ENCODE data around the gene RABEP2. TPM values are rescaled to one million over a fixed set of nuclear protein-coding genes. Genes with fewer than 3 reads are reported as not detected.
A peak's percentile ranks its signal among the peaks of the same experiment; 100 is the strongest.
"Not testable (repeated sequence)": the region's sequence is repeated elsewhere in the genome, so short reads cannot be mapped to it uniquely, and the experiment has no call there.

Gene RABEP2, protein sequence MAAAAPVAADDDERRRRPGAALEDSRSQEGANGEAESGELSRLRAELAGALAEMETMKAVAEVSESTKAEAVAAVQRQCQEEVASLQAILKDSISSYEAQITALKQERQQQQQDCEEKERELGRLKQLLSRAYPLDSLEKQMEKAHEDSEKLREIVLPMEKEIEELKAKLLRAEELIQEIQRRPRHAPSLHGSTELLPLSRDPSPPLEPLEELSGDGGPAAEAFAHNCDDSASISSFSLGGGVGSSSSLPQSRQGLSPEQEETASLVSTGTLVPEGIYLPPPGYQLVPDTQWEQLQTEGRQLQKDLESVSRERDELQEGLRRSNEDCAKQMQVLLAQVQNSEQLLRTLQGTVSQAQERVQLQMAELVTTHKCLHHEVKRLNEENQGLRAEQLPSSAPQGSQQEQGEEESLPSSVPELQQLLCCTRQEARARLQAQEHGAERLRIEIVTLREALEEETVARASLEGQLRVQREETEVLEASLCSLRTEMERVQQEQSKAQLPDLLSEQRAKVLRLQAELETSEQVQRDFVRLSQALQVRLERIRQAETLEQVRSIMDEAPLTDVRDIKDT
- total RNA-seq (2014; rRNA removed; shearing (Covaris generic)), result 47.3 and 59.1 TPM in 2 replicates

DNA sequence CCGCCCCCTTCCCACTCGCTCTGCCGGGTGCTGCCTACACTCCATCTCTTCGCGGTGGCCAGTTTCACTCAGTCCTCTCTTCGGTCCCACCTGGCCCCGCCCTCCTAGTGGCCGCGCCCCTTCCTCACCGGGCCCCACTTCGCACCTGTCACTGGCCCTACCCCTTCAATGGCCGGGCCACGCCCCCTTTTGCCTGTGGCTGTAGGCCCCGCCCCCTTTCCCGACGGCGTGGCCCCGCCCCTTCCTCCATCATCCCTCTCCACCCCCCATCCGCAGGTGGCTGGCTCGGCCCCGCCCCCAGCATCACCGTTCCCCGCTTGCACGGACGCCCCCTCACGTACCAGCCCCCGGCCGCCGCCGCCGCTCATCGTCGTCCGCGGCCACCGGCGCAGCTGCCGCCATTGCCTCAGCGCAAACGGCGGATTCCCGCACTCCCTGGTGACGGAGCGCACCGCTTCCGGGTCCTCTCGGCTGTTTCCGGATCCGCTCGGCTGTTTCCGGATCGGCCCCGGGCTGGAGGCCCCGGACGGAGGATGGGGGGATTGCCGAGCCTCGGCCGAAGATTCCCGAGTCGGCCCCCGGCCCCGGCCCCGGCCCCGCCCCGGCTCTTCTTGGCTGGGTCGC is at the start of gene RABEP2:
RABEP2 (minus strand) TSS at position 477 of the 624 bp plus-strand sequence; CDS start at position 402, 75 bp downstream.
- DNase-seq (ENCODE audit: low spot score), result peak; percentile 99

DNA sequence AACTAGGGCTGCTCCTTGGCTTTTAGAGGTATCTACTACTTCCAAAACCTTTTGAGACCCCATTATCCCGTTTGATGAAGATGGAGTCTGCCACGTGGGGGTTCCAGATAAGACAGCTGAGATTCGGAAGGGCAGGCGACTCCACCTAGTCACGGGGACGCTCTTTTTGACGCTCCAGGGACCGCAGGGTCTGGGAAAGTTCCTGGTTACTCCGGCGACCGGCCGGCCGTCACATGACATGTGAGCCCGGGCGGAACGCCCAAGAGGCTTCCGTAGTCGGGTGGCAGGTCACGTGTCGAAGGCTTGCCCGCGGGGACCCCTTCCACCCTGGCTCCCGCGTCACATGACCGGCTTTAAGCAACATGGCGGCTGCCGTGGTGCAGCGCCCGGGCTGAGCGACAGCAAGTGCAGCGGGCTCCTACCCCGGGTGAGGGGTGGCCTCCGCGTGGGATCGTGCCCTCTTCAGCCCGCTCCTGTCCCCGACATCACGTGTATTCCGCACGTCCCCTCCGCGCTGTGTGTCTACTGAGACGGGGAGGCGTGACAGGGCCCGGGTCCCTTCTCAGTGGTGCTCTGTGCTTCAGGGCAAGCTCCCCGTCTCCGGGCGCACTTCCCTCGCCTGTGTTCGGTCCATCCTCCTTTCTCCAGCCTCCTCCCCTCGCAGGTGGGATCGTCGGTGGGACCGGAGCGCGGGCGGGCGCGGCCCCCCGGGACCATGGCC is 49.6 kb upstream of the RABEP2 start, which contains the start of gene SPNS1:
SPNS1 (plus strand) TSS at position 342 of the 721 bp plus-strand sequence; CDS start at position 716, 374 bp downstream.
- peak; percentile 93 for DNase-seq (ENCODE audit: low spot score)

DNA sequence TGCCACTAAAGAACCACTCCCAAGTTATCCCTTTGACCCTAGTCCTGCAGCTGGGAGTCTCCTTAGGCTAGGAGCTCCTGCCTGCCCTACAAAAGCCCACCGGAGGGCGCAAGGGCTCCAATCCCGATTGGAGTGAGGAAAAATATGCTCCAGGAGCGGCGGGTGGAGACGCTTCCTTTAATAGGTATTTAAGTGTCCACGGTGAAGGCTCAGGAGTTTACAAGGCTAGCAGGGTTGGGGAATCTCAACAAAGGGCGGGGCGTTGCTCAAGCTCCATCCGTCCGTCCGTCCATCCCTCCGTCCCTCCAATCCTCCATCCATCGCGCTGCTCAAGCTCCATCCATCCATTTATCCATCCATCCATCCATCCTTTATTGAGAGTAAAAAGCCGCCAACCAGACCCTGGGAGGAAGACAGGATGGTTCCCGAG is 49.0 kb upstream of the RABEP2 start:
- DNase-seq (ENCODE audit: low spot score), result peak; percentile 74

DNA sequence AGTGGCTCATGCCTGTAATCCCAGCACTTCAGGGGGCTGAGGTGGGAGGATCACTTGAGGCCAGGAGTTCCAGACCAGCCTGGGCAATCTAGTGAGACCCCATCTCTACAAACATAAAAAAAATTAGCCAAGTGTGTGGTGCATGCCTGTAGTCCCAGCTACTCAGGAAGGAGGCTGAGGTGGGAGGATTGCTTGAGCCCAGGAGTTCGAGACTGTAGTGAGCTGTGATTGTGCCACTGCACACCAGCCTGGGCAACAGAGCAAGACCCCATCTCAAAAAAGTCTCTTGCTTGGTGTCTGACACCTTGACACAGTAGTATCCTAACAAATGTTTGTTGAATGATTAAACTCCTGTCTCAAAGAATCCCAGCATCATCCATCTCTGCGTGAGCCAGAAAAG is 44.7 kb upstream of the RABEP2 start:
- DNase-seq (ENCODE audit: low spot score), result not testable (repeated sequence)

DNA sequence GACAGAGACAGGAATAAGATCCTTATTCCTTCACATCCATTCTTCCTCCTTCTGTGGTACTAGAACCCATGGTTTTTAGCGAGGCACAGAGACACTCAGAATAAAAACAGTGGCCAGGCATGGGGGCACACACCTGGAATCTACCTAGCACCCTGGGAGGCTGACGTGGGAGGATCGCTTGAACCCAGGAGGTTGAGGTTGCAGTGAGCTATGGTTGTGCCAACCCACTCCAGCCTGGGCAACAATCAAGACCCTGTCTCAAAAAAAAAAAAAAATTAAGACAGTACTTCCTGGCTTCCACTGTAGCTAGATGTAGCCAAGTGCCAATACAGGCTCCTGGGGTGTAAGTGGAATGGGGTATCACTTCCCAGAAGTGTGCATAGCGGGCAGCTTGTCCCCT is 42.1 kb upstream of the RABEP2 start:
- DNase-seq (ENCODE audit: low spot score), result no peak

DNA sequence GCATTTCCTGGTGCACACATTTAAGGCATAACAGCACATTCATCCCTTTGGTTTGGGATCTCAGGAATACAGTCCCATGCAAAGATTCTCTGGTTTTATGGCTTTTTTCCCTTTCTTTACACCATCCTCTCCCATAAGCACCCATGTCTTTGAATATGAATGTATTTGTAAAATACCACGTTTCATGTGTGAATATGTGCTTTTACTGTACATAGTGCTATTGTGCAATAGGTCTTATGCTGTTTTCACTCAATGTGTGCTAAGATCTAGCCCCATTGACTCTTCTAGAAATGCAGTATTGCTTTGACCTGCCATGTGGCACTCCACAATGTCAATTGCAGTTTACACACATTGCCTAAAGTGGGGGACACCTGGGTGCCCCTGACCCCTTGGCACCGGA is 39.5 kb upstream of the RABEP2 start:
- no peak for DNase-seq (ENCODE audit: low spot score)

DNA sequence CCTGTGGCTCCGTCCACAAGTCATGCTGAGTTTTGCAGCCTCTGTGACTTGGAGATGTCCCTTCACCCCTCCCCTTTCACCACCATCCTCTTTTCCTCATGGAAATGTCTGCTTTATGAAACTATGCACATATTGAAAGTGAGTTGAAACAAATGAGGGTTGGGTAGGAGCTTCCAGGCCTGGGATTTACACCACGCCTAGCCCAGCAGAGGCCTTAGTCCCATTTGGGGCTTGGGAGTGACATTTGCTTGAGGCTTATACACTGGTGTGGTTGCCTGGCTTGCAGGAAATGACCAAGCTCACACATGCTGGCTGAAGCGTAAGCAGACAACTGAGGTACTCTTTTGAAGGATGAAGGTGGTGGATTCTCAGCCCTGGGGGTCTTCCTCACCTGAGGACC is 39.0 kb upstream of the RABEP2 start:
- DNase-seq (ENCODE audit: low spot score), result no peak

DNA sequence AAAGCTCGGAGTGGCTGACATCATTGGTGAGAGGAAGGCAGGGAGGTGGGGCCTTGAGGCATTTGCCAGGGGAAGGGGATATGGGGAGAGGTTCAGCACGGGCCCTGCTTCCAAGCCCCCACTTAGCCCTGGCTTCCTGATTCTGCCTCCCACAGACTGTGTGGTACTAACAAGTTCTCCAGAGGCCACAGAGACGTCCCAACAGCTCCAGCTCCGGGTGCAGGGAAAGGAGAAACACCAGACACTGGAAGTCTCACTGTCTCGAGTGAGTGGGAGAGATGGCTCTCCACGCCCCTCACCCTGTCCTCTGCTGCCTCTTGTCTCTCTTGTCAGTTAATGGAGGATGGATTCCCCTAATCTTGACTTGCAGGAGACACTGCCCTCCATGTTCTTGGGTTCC is 33.8 kb upstream of the RABEP2 start:
- no peak for DNase-seq (ENCODE audit: low spot score)

DNA sequence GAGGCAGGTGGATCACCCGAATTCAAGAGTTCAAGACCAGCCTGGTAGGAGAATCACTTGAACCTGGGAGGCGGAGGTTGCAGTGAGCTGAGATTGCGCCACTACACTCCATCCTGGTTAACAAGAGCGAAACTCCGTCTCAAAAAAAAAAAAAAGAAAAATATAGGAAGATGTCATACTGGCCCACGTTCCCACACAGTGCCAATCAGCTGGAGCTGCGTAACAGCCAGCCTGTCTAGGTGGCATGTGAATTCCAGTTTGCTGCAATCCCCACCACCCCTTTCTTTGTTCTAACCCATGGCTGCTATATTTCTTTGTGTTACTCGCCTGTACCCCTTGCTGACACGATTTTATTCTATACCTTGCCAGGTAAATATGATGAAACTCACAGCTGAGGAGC is 33.2 kb upstream of the RABEP2 start:
- DNase-seq (ENCODE audit: low spot score), result no peak

DNA sequence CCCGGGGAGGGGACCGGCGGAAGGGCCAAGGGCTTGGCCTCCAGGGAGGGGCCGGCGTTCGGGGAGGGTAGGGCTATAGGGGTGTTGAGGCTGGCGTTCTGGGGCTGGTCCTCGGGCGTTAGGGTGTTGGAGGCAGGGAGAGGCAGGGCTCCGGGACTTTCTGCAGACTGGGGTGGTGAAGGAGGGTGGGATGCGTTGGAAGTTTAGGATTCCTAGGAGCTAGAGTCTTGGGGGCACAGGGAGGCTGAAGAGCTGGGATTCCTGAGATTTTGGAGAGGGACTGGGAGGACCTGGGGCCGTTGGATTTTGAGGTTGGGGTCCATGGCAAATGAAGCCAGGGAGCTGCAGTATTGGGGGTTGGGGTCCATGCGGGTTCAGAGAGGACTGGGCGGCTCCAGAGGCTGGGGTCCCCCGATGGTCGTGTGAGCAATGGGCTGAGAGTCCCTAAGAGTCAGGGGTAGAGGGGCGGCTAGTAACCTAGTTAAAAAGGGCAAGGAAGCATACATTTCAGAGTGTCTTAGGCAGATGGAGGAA is 26.4 kb upstream of the RABEP2 start:
- DNase-seq (ENCODE audit: low spot score), result peak; percentile 20

DNA sequence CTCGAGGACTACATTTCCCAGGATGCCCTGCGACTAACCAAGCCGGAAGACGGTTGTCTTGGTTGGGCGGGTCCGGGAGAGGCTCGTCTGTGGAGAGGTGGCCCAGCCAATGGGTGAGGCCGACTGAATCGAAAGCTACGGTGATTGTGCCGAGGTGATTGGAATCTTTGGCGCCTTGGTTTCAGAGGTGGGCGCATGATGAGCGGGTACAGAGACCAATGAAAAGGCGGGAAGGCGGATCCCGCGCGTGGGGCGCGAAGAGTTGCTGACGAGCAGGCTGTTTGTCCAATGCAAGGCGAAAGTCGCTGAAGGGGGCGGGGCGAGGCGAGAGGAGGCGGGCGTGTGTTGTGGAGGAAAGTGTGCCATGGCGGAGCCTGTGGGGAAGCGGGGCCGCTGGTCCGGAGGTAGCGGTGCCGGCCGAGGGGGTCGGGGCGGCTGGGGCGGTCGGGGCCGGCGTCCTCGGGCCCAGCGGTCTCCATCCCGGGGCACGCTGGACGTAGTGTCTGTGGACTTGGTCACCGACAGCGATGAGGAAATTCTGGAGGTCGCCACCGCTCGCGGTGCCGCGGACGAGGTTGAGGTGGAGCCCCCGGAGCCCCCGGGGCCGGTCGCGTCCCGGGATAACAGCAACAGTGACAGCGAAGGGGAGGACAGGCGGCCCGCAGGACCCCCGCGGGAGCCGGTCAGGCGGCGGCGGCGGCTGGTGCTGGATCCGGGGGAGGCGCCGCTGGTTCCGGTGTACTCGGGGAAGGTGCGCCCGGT is 25.8 kb upstream of the RABEP2 start, which contains the start of gene NFATC2IP:
NFATC2IP (plus strand) TSS at position 290 of the 762 bp plus-strand sequence; CDS start at position 365, 75 bp downstream.
- DNase-seq (ENCODE audit: low spot score), result peak; percentile 99

DNA sequence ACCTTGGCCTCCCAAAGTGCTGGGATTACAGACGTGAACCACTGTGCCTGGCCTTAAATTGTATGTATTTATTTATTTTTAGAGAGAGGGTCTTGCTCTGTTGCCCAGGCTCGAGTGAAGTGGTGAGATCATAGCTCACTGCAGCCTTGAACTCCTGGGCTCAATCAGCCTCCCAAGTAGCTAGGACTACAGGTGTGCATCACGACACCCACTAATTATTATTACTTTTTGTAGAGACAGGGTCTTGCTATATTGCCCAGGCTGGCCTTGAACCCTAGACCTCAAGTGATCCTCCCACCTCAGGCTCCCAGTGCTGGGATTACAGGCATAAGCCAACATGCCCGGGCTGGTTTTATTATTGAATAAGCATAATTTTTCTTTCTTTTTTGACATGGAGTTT is 21.6 kb upstream of the RABEP2 start:
- DNase-seq (ENCODE audit: low spot score), result no peak

DNA sequence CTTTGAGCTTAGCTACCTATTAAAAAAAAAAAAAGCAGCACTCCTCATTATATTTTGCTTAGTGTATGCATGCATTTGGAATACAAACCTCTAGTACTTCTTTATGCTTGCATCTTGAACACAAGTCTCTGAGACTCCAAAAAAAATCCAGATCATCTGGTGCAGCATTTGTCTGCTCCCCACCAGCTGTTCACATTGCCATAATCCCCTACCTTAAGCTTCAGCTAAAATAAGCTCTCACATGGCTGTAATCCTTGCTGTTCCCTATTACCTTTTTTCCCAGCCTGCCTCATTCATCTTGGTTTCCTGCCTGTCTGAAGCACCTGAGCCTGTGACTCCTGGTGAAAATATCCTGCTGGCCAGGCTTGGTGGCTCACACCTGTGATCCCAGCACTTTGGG is 18.2 kb upstream of the RABEP2 start:
- no peak for DNase-seq (ENCODE audit: low spot score)

DNA sequence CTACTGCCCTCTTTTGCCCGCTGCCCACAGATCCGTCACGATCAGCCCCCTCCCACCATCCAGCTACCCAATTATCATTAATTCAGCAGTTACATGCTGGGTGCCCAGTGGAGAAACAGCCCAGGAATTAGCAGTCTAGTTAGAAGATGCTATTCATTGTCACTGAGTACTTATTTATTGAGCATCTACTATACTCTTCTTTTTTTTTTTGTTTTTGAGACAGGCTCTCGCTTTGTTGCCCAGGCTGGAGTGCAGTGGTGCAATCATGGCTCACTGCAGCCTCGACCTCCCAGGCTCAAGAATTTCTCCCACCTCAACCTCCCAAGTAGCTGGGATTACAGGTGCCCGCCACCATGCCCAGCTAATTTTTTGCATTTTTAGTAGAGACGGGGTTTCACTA is 14.8 kb upstream of the RABEP2 start:
- DNase-seq (ENCODE audit: low spot score), result not testable (repeated sequence)

DNA sequence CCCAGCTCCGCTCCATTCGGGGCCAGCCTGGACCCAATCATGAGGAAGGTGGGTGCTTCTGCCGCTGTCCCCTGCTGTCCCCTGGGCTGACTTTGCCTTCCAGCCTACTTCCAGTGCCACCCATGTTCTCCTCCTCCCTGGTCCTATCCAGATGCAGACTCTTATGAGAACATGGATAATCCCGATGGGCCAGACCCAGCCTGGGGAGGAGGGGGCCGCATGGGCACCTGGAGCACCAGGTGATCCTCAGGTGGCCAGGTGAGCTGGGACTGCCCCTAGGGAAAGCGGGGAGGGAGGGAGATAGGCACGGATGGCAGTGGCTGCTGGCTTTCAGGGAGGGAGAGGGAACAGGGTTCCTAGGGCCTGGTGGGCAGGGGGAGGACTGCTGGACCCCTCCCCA is 13.7 kb upstream of the RABEP2 start:
- DNase-seq (ENCODE audit: low spot score), result no peak

DNA sequence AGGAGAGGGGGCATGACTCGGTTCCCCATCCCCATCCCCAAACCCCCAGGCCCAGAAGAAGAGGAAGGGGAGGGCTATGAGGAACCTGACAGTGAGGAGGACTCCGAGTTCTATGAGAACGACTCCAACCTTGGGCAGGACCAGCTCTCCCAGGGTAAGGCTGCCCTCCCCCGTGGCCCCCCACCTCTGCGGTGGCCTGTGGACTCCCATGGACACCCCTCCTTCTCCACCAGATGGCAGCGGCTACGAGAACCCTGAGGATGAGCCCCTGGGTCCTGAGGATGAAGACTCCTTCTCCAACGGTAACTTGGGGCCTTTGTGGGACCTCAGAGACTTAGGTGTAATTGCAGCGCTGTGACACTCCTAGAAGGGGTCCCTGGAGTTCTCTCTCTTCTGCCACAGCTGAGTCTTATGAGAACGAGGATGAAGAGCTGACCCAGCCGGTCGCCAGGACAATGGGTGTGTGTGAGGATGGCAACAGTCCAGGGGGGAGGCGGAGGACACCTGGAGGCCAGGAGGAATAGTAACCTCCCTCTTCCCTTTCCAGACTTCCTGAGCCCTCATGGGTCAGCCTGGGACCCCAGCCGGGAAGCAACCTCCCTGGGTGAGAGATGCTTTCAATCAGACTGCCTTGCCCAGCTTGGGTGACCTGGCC is 12.3 kb upstream of the RABEP2 start:
- DNase-seq (ENCODE audit: low spot score), result no peak

DNA sequence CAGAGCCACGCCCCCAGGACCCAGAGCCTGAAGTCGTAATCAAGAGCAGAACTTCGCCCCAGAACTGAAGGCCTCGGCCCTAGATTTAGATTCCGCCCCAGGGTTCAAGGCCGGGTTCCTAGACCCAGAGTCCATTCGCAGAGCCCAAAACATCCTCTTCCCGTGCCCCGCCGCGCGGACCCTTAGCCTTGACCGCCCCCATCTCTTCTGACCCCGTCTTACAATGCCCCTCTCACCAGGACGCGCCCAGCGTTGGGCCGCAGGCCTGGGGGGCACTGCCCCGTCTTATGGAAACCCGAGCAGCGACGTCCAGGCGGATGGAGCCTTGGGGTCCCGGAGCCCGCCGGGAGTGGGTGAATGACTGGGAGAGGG is 11.7 kb upstream of the RABEP2 start:
- DNase-seq (ENCODE audit: low spot score), result no peak

DNA sequence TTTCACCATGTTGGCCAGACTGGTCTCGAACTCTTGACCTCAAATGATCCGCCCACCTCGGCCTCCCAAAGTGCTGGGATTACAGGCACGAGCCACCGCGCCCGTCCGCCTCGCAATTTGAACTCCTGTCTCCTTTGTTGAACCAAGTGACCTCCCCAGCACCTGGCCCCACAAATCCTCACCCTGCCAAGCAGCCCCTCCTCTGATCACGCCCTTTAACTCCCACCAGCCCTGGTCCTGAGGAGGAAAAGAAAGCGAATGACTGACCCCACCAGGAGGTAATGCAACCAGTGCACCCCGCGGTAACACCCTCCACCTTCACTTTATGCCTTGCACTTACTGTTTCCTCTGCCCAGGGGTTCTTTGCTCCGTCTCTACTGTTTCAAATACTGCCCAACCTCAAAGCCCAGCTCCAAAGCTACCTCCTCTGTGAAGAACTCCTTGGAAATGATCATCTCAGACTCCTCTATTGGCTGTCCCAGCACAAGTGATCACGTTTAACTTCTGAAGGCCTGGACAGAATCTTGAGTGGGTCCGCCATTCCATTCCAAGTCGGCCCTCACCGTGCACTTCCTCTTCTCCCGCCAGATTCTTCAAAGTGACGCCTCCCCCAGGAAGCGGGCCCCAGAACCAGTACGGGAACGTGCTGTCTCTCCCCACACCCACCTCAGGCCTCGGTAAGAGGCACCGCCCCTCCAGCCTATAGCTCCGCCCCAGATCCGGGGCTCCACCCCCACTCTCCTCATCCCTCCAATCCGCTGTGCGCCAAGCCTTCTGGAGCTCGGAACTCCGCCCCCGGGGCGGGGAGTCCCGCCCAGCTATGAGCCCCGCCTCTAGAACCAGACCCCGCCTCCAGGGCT is 11.1 kb upstream of the RABEP2 start:
- DNase-seq (ENCODE audit: low spot score), result peak; percentile 96

DNA sequence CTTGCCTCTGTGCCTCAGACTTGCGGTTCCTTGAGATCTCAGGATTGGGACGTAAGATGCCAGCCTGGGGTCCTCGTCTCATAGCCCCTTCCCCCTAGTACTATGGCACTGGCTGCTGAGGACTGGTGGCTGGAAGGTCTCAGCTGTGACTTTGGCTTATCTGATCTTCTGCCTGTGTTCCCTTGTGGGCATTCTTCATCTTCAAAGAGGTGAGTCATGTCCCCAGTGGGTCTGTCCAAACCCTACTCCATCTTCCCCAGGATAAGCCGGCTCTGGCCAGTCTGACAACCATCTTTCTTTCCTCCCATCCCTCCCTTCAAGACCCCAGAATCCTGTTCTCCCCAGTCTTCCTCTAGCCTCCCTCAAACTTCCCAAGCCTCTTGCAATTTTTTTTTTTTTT is 10.3 kb upstream of the RABEP2 start:
- DNase-seq (ENCODE audit: low spot score), result no peak
